ENCODE measurements around the gene AKIRIN1. TPM values are rescaled to one million over a fixed set of nuclear protein-coding genes. Genes with fewer than 3 reads are reported as not detected.

The AKIRIN1 gene
- total RNA-seq, 1 donor from 2014 or later: 96.1 TPM

DNA sequence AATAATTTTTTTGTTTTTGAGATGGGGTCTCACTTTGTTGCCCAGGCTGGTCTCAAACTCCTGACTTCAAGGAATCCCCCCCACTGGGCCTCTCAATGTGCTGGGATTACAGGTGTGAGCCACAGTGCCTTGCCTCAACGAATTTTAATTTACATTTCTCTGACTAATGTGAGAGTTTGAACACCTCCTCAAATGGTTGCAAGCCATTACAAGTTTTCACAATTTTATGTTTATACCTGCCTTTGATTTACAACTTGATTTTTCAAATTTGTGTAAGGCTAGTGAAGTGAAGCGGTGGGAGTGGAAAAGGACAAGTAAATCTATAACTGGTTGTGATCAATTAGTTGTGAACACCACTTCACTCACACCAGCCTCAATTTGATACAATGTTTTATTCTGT, 40.5 kb upstream of the AKIRIN1 start:
- no peaks in the 10 kb centered on the region for H3K36me3 Mint-ChIP-seq (ENCODE audit: insufficient read depth)
- H3K27me3 Mint-ChIP-seq: peaks cover 3% of the 10 kb centered on the region
- no peak overlapping the region for H3K4me3 Mint-ChIP-seq (ENCODE audit: low read depth)
- no peak overlapping the region for H3K27ac Mint-ChIP-seq
- no peaks in the 10 kb centered on the region for H3K9me3 Mint-ChIP-seq (ENCODE audit: low read depth)
- TF ChIP-seq, protein P1, sequence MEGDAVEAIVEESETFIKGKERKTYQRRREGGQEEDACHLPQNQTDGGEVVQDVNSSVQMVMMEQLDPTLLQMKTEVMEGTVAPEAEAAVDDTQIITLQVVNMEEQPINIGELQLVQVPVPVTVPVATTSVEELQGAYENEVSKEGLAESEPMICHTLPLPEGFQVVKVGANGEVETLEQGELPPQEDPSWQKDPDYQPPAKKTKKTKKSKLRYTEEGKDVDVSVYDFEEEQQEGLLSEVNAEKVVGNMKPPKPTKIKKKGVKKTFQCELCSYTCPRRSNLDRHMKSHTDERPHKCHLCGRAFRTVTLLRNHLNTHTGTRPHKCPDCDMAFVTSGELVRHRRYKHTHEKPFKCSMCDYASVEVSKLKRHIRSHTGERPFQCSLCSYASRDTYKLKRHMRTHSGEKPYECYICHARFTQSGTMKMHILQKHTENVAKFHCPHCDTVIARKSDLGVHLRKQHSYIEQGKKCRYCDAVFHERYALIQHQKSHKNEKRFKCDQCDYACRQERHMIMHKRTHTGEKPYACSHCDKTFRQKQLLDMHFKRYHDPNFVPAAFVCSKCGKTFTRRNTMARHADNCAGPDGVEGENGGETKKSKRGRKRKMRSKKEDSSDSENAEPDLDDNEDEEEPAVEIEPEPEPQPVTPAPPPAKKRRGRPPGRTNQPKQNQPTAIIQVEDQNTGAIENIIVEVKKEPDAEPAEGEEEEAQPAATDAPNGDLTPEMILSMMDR (IDR thresholded peaks at IDR 0.05; ENCODE audit: unreplicated experiment): no peak
- H3K4me1 Mint-ChIP-seq (ENCODE audit: low read depth): peaks cover 6% of the 10 kb centered on the region
- no peak for DNase-seq (ENCODE audit: low spot score, unreplicated experiment)

DNA sequence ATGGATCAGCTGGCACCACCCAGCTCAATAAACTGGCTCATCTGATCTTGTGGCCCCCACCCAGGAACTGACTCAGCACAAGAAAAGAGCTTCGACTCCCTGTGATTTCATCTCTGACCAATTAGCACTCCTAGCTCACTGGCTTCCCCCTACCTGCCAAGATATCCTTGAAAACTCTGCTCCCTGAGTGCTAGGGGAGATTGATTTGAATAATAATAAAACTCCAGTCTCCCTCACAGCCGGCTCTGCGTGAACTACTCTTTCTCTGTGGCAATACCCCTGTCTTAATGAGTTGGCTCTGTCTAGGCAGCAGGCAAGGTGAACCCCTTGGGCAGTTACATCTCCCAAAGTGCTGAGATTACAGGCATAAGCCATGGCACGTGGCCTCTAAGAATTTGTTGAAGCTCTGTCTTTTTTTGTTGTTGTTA, 37.6 kb upstream of the AKIRIN1 start:
- no peaks in the 10 kb centered on the region for H3K36me3 Mint-ChIP-seq (ENCODE audit: insufficient read depth)
- H3K9me3 Mint-ChIP-seq (ENCODE audit: low read depth): no peaks in the 10 kb centered on the region
- H3K27ac Mint-ChIP-seq: no peak overlapping the region
- no peak overlapping the region for H3K4me3 Mint-ChIP-seq (ENCODE audit: low read depth)
- DNase-seq (ENCODE audit: low spot score, unreplicated experiment): no peak
- TF ChIP-seq, protein P1 (IDR thresholded peaks at IDR 0.05; ENCODE audit: unreplicated experiment): no peak
- H3K27me3 Mint-ChIP-seq: peaks cover 3% of the 10 kb centered on the region
- peaks cover 6% of the 10 kb centered on the region for H3K4me1 Mint-ChIP-seq (ENCODE audit: low read depth)

DNA sequence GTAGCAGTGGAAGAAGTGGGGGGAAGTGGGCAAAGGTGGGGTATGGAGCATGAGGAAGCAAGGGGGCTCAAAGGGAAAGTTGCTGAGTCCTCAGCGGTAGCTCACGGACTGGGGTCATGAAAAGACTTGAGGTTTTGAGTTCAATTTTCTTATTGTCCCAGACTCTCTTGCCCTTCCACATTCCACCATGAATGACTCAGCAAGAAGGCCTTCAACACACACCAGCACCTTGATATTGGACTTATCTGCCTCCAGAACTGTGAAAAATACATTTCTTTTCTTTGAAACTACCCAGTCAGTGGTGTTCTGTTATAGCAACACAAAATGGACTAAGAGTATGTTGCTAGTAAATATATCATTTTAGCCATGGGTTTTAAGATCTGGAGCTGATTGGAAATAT, 32.1 kb upstream of the AKIRIN1 start:
- peaks cover 21% of the 10 kb centered on the region for H3K27me3 Mint-ChIP-seq
- H3K4me3 Mint-ChIP-seq (ENCODE audit: low read depth): no peak overlapping the region
- peaks cover 4% of the 10 kb centered on the region for H3K9me3 Mint-ChIP-seq (ENCODE audit: low read depth)
- H3K4me1 Mint-ChIP-seq (ENCODE audit: low read depth): peaks cover 6% of the 10 kb centered on the region
- H3K27ac Mint-ChIP-seq: peak overlapping the region; percentile 40
- DNase-seq (ENCODE audit: low spot score, unreplicated experiment): no peak
- TF ChIP-seq, protein P1 (IDR thresholded peaks at IDR 0.05; ENCODE audit: unreplicated experiment): no peak
- H3K36me3 Mint-ChIP-seq (ENCODE audit: insufficient read depth): no peaks in the 10 kb centered on the region

DNA sequence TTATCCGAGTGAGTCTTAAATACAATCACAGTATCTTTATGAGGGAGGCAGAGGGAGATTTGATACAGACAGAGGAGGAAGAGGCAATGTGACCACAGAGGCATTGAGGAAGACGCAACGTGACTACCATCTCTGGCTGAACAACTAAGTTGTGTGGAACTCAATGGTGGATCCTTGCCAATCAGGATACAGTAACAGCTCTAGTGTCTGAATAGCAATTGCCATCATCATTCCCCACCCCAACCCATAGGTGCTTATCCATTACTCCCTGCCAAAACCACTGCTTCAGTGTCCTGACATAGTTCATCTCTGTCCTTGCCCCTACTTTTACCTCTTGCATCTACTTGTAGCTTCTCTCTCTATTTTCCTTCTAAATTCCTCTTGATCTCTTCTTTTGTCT, 29.0 kb upstream of the AKIRIN1 start:
- H3K9me3 Mint-ChIP-seq (ENCODE audit: low read depth): peaks cover 4% of the 10 kb centered on the region
- H3K4me1 Mint-ChIP-seq (ENCODE audit: low read depth): peaks cover 6% of the 10 kb centered on the region
- no peak for DNase-seq (ENCODE audit: low spot score, unreplicated experiment)
- H3K4me3 Mint-ChIP-seq (ENCODE audit: low read depth): no peak overlapping the region
- TF ChIP-seq, protein P1 (IDR thresholded peaks at IDR 0.05; ENCODE audit: unreplicated experiment): no peak
- H3K27ac Mint-ChIP-seq: no peak overlapping the region
- H3K27me3 Mint-ChIP-seq: peaks cover 37% of the 10 kb centered on the region
- no peaks in the 10 kb centered on the region for H3K36me3 Mint-ChIP-seq (ENCODE audit: insufficient read depth)

DNA sequence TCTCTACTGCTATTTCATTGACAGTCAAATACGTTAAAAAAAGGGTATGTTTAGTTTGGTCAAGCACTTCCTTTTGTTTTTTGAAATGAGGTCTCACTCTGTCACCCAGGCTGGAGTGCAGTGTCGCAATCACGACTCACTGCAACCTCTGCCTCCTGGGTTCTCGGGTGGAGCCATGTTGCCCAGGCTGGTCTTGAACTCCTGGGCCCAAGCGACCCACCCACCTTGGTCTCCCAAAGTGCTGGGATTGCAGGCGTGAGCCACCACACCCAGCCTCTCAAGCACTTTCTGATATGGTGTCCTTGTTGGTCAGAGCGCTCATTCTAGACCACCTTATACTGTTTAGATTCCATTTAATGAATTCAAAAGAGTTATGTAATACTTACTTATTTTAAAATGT, 28.5 kb upstream of the AKIRIN1 start:
- peaks cover 41% of the 10 kb centered on the region for H3K27me3 Mint-ChIP-seq
- TF ChIP-seq, protein P1 (IDR thresholded peaks at IDR 0.05; ENCODE audit: unreplicated experiment): no peak

More for the DNA sequence above, 28.5 kb upstream of the AKIRIN1 start:
- Mint-ChIP-seq H3K4me1 (ENCODE audit: low read depth) (peaks cover 6% of the 10 kb centered on the region), H3K4me3 (ENCODE audit: low read depth) (no peak overlapping the region), H3K36me3 (ENCODE audit: insufficient read depth) (no peaks in the 10 kb centered on the region), H3K9me3 (ENCODE audit: low read depth) (peaks cover 4% of the 10 kb centered on the region), H3K27ac (no peak overlapping the region)
- no peak for DNase-seq (ENCODE audit: low spot score, unreplicated experiment)

All from progenitor cell of endocrine pancreas (in vitro differentiated cells).